GM21786 (cell line): Measurements from ENCODE around the gene TNPO3.

Source experiments
- ATAC-seq: cut with Tn5 transposase; IDR thresholded peaks from one replicate; pipeline ENCODE4 v1.9.1; 2021; ENCODE audit not compliant: unreplicated experiment

Gene TNPO3

DNA sequence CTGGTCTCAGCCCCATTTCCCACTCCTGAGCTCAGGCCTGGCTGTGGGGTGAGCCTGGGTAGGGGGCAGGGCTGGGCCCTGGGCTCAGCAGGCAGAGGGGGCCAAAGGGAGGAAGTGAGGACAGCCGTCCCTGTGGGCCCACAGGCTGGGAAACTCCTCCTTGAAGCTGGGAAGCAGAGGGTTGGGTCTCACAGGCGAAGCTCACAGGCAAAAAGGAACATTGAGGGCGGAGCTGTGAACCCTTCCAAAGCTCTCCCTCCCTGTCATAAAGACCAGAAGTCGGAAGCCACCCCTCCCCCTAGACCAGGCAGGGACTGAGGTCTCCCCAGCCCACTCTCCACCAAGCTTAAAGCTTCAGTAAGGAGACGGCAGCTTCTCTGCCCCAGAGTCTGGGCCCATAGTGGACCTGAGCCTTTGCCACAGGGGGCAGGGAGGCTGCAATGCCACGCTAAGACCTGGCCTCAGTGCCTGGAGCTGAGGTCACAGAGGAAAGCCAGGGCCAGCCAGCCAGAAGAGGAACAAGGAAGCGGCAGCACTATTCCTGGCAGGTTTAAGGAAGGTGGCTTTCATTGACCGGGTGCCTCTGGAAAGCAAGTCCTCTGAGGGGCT is 143.4 kb downstream of the TNPO3 start:
- no peak for ATAC-seq

DNA sequence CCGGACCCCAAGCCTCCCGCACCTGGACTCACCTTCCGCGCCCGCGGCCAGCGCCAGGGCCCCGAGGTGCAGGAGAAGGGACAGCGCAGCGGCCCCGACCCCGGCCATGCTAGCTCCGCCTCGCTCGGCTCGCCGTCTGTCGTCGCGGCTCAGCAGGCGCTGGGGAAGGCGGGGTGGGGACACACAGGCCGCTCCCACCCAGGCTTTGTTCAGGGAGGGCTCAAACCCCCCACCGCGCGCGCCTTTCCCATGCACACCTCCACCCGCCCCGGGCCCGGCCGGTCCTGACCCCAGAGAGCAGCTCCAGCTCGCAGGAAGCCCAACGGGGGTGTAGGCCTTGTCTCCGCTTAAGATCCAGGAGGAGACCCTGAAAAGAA is 144.4 kb downstream of the TNPO3 start, which contains the start of gene KCP:
TSS of gene KCP (minus strand) at position 141 of the 377 bp plus-strand sequence. CDS start at position 108, 33 bp downstream.
- no peak for ATAC-seq

DNA sequence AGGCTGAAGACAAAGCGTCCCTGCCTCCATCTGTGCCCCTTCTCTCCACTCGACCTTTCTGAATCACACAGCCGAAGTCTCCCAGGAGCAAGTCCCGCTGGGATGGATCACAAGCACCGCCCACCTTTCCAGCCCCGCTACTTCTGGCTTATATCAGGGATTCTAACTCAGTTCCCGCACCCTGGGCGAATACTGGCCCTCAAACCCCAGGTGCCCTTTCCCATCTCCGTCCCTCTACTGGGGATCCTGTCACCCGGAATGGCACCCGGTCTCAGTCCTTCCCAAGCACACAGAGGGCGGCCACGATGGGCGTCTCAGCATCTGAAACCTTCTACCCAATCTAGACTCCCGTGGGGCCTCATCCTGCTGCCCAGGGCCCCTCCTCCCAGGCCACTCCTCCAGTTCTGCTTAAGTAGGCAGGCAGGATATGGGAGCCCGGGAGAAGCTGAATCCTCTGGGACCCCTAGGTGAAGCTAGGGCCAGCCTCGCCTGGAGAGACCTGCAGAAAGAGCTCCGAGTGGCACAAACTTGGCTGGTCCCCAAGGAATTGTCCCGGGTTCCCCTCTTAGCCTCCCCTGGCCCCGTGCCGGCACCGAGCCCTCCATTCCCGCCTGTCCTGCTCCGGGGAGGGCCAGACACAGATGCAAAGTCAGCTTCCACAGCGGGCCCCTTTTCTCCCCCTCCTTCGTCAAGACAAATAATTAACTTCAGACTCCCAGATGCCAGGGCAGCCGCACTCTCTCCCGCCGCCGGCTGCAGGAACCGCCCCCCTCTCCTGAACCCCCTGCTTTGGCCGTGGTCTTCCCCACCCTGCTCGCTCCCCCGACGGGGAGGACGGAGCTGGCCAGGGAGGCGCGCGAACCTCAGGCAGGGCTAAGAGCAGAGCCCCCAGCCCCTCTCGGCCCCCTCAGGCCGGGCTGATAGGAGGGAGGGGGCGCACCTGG is 145.0 kb downstream of the TNPO3 start:
- ATAC-seq: no peak

DNA sequence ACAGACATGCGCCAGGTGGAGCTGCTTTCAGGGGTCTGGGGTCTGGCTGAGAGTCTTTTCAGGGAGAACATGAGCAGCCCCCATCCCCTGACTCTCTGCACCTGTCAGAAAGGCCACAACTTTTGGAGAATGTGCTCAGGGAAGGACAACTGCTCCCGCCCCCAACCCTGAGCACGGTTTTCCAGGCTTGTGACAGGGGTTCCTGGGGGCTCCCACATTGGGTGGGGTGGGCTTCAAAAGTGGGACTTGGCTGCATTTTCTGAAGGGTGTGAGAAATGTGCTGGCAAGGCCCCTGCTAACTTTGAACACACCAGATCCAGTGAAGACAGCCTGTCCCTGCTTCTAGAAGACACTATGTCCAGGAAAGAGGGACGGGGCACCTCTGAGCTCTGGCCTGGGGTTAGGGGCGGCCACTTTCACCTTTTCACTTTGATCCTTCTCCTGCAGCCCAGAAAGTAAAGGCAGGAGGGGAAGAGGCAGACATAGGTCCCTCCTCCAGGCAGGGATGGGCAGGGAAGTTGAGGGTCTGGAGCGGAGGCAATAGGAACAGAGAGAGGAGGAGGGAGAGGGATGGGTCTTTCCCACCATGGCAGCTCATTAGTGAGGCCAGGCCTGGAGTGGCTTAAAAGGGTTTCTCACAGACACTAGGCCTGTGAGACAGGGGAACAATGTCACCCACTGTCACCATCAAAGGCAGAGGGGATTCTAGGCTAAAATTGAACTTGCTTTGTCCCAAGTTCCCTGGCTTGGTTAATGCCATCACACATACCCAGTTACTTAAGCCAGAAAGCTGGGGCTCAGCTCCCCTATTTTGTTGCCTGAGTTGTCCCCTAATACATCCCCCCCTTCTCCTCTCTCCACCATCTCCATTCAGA is 145.9 kb downstream of the TNPO3 start:
- no peak for ATAC-seq

DNA sequence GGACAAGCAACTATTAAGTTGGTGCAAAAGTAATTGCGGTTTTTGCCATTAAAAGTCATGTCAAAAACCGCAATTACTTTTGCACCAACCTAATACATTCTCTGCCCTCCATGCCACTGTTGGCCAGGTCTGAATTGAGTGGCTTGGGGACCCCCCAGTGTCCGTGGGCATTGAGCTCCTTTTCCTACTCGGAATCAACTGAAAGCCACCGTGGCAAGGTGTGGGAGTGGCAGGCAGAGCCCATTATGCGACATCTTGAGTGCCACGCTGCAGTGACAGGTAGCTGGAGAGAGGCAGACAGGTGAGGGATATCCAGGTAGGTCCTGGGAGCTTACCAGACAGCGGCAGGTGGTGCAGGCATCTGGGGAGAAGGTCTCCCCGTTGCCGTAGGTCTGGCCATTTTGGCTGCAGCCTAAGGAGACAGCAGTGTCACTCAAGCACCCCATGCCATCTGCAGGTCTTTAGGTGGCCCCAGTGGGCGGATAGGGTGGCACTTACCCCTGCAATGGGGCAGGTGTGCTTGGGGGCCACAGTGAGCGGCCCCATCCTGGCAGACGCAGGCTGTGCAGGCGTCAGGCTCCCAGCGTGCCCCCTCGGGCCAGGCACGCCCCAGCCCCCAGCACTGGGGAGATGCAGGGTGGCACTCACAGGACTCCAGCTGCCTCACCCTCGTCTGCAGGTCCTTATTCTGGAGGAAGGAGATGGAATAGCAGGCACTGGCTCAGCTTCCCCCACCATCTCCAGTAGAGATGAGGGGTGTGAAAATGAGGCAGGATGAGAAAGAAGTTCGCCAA is 147.9 kb downstream of the TNPO3 start:
- ATAC-seq: no peak

DNA sequence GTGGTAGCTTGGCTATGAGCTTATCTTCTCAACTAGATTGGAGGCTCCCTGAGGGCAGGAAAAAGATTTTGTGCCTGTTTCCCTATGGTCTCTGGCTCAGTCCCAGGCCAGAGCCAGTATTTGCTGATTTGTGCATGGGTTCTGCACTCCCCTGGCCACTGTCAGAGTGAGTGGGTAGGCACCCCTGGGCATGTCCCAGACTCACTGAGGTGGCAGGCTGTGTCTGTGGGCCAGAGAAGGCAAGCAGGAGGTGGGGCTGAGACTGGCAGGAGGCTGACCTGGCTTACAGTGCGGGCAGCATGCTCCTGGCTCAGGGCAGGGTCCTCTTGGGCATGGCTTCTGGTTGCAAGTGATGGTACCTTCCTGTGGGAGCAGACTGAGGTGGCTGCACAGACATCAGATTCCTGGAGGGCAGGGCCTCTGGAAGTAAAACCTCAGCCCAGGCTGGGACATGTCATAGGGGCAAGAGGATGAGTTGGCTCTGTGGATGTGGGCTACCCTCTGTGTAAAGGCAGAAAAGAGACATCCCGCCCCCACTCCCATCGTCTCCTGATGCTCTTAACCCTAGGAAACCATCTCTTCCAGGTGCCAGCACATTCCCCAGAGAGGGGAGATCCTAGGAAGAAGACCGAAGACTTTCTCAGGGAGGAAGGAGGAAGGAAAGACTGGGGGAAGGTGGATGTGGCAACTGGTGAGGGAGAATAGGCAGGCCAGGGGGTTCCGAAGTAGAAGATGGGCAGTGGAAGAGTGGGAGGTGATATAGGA is 148.7 kb downstream of the TNPO3 start:
- no peak for ATAC-seq

DNA sequence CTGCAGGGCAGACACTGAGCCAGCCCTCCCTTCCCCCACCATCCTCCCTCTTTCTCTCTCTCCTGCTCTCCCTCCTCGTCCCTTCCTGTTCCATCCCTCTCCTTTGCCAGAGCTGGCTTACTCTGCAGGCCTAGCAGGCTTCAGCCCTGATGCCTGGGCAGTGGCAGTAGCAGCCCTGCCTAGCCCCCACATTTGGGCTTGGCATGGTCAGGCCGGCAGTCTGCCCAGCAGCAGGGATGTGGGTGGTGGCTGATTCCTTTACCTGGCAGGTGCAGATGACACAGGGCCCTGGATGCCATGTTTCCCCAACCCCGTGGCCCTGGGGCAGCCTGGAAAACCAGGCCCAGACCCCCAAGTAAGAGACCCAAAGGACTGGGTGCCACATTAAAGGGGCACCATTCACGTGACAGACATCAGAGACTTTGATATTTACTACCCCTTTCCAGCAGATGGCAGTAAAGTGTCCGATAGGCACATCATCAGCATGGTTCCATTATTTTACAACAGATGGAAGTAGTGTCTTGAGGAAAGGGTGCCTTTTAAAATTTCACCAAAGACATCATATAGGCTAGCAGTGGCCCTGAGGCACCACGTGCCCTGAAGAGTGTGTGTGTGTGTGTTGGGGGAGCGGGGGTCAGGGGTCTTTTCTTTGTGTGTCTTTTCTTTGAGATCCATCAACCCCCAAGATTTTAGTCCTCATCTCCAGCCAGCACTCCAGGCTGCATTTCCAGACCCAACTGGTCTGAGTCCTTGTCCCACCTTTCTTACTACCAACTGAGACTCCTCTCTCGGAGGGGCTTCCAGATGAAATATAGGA is 150.3 kb downstream of the TNPO3 start:
- ATAC-seq: peak; percentile 50
